Stimulated activated CD4-positive, alpha-beta T cell treated with anti-CD3 and anti-CD28 coated beads, TNF-alpha, amount 100 ng/mL, for 4 hours (primary cell): ENCODE results near the gene GBX2.

Source experiments
- DNase-seq, 3 experiments: peaks; one replicate each; pipeline ENCODE4 v3.0.0-alpha.2; 2020; ENCODE audit warnings: low read depth in 3 of 3

Gene GBX2

GRCh38 chr2:236167297-236168109 lies 683 bp downstream of the GBX2 start:
- no peak for DNase-seq

- DNase-seq = no peak
Observed at GRCh38 chr2:236166796-236167296, 1.3 kb downstream of the GBX2 start.

- no peak for DNase-seq
Observed at GRCh38 chr2:236165842-236166795, 2.1 kb downstream of the GBX2 start.

- no peak for DNase-seq
Observed at GRCh38 chr2:236164925-236165841, 3.0 kb downstream of the GBX2 start.

- no peak for DNase-seq
Observed at GRCh38 chr2:236164201-236164924, 3.8 kb downstream of the GBX2 start.

- no peak for DNase-seq
Observed at GRCh38 chr2:236163471-236164200, 4.5 kb downstream of the GBX2 start.

- no peak for DNase-seq
Observed at GRCh38 chr2:236162882-236163470, 5.2 kb downstream of the GBX2 start.

- no peak for DNase-seq
Observed at GRCh38 chr2:236162031-236162845, 5.9 kb downstream of the GBX2 start.

GRCh38 chr2:236161531-236161930 lies 6.7 kb downstream of the GBX2 start:
- DNase-seq = no peak

DNA sequence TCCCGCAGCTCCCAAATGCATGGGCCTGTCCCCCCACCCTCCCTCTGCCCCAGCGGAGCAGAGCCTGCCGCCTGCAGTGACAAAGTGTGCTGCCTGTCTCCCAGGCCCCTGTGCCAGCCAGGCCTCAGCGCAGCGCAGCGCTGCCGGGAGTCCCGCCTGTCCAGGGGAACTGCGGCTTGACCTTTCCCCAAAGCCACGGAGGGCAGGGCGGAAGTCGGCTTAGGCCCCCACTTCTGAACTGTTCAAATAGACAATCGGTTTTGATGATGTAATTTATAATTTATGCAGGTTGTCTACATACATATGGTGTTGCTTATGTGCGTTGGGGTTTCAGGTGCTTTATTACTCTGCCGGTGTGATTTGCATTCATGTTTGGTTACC lies 7.1 kb downstream of the GBX2 start:
- no peak for DNase-seq

DNA sequence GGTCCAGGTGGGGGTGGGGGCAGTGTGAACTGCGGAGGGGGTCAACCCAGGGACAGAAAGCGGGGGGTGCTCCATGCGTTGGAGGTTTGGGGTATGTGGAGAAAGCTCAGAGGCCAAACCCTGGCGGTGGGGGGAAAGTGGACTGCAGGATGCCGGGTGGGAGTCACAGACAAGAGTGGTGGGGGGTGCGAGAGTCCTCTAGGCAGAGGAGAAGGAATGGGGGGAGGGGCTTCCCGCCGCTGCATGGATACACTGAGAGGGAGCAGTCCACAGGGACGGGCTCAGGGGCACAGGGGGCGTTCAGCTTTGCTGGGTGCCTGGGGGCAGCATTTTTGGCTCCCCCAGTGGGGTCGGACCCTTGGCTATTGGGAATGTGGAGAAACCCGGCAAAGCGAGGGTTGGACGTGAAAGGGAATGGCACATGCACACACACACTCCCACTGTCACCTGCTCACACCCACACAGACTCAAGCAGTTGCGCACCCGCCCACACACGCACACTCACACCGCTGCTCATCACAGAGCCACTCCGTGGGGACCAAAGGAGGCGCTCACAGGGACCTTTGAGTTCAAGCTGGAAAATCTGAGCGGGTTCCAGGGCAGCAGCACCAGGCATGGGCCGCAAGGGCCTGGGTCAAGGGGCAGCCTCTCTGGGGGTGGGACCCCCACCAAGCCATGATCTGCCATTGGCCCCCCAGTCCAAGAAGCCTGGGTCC lies 7.7 kb downstream of the GBX2 start:
- no peak for DNase-seq

- no peak for DNase-seq
Observed at GRCh38 chr2:236159778-236160170, 8.4 kb downstream of the GBX2 start.

GRCh38 chr2:236158969-236159777 lies 9.0 kb downstream of the GBX2 start:
- DNase-seq = no peak

DNA sequence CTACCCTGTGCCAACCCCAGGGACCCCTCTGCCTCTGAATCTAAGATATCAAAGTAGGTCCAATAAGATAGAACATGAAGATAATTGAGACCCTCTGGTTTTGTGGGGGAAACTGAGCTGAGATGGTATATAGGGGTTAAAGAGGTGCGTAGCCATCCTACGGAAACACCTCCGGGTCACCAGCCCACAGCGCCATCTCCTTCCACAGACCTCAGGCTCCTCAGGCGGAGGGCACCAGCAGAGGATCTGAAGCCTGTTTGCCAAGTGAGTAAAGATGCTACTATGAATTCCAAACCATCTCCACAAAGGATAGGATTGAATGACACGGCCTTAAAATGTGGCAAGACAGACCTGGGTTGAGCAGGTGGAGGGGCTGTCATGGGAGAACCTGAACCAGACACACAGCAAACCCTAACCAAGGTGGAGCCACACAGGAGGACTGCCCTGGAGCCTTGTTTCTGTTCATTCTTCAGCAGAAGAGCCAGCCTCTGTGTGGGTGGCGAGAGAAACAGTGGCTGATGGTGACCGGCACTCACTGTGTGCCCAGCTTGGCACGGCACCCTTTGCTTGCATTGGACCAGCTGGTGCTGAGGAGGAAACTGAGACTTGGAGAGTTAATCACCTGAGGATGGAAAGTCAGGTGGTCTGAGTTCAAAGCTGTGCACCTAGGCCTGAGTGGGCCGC lies 10.2 kb downstream of the GBX2 start:
- no peak for DNase-seq

GRCh38 chr2:236157366-236157765 lies 10.8 kb downstream of the GBX2 start:
- no peak for DNase-seq

DNA sequence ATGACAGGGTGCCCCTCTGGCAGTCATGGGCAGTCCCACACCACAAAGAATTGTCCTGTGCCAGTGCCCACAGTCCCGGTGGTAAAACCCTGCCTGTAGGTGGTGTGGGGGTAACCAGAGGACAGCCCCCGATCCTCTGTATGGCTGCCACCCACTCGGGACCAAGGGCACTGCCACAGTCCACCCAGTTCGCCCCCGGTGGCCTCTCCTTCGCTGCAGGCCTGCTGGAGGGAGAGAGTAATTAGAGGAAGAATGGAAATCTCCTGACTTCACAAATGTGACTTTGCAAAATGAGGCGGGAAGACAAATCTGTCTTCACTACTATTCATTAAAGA lies 11.4 kb downstream of the GBX2 start:
- no peak for DNase-seq
